Upper lobe of right lung (tissue), 1 donor: ENCODE results near the gene SLC17A7. TPM values are rescaled to one million over a fixed set of nuclear protein-coding genes. Genes with fewer than 3 reads are reported as not detected.
A peak's percentile ranks its signal among the peaks of the same experiment; 100 is the strongest.

Experiments
- ATAC-seq: fragments of 200-7000 bp; cut with Tn5 transposase; one replicate; pipeline ENCODE4 v1.9.1; 2020; ENCODE audit warnings: mild to moderate bottlenecking, moderate library complexity
- DNase-seq: peaks from one replicate; pipeline ENCODE4 v3.0.0-alpha.2; 2020
- H3K27ac ChIP-seq: fragments of 200-600 bp; one replicate; pipeline ENCODE4 v1.8.0; 2022
- H3K27me3 ChIP-seq: fragments of 200-600 bp; one replicate; pipeline ENCODE4 v1.8.0; 2022; ENCODE audit warnings: mild to moderate bottlenecking
- H3K36me3 ChIP-seq: fragments of 200-600 bp; one replicate; pipeline ENCODE4 v1.8.0; 2022
- H3K4me1 ChIP-seq: fragments of 200-600 bp; one replicate; pipeline ENCODE4 v1.8.0; 2022
- H3K4me3 ChIP-seq: fragments of 200-600 bp; one replicate; pipeline ENCODE4 v1.8.0; 2022; ENCODE audit warnings: mild to moderate bottlenecking
- H3K9me3 ChIP-seq: fragments of 200-600 bp; one replicate; pipeline ENCODE4 v1.8.0; 2022
- intact Hi-C: fragments of 100-400 bp; cut with DNase I; formaldehyde crosslinking; loops from one replicate; pipeline ENCODE4 v1.11.0; 2022
- long read RNA-seq: library from polyadenylated mRNA; unstranded; transcript quantifications from one replicate; pipeline ENCODE4 v2.0.0, GENCODE V29; 2021
- total RNA-seq: library from RNA; stranded (reverse); fragmentation: NEBNext Ultra II Directional; extraction: Animal tissue kit (Norgen Biotek cat#: 25700); gene quantifications from one replicate; pipeline ENCODE4 v1.2.1, GENCODE V29; 2021
- TF ChIP-seq, protein P1 (sequence below): fragments of 200-600 bp; IDR thresholded peaks from one replicate; pipeline ENCODE4 v1.8.0; 2022; ENCODE audit warnings: antibody characterized with exemption
- donor health status: DM: no; HTN: yes; CAD: no; lungs with severe emphysema.

The SLC17A7 gene
- 0.69 TPM for total RNA-seq
- long read RNA-seq: 0 reads

DNA sequence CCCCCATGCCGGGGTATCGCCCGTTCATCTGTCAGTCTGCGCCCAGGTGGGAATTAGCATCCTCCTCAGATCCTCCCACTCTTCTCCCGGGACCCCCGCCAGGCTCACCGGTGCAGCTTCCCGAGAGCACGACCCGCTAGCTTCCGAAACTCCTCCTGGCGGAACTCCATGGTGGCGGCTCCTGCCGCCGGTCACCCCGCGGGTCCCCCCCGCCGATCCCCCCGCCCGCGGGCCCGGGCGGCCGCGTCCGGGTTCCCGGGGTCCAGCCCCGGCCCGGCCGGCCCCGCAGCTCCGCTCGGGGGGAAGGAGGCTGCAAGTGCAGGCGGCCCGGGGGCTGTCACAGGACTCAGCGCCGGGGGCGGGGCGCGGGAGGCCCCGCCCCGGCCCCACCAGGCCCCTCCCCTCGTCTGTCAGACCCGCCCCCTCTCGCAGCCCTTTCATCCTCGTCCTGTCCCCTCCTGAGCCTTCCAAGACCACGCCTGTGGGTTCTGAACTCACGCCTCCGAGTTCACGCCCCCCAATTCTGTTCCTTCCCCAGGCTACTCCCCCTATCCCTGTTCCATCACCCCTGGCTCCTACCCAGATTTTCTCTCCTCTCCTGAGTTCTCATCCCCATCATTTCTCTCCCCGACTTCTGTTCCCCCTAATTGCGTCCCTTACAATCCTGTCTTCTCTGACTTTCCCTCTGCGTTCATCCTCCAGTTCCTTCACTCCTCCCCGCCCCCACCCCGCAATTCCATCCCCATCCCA is at the start of gene SLC17A7:
Gene SLC17A7 (minus strand): TSS at position 318 of the 750 bp plus-strand sequence. CDS start 148 bp downstream, at position 170.
- H3K4me1 ChIP-seq: peaks cover 4% of the 10 kb centered on the region
- intact Hi-C loops: loop anchor here (5.0 to 10.0 kb wide), 2 partner anchors 49 to 217 kb away; no protein-coding TSS in a partner anchor
- peak within 1 kb of the TSS; percentile 8 for H3K4me3 ChIP-seq
- DNase-seq: no peak
- peaks cover 50% of the 10 kb centered on the region for H3K27me3 ChIP-seq
- no peak within 1 kb of the TSS for H3K27ac ChIP-seq
- no peak for ATAC-seq
- no peaks in the 10 kb centered on the region for H3K36me3 ChIP-seq
- no peaks in the 10 kb centered on the region for H3K9me3 ChIP-seq
- TF ChIP-seq, protein P1, sequence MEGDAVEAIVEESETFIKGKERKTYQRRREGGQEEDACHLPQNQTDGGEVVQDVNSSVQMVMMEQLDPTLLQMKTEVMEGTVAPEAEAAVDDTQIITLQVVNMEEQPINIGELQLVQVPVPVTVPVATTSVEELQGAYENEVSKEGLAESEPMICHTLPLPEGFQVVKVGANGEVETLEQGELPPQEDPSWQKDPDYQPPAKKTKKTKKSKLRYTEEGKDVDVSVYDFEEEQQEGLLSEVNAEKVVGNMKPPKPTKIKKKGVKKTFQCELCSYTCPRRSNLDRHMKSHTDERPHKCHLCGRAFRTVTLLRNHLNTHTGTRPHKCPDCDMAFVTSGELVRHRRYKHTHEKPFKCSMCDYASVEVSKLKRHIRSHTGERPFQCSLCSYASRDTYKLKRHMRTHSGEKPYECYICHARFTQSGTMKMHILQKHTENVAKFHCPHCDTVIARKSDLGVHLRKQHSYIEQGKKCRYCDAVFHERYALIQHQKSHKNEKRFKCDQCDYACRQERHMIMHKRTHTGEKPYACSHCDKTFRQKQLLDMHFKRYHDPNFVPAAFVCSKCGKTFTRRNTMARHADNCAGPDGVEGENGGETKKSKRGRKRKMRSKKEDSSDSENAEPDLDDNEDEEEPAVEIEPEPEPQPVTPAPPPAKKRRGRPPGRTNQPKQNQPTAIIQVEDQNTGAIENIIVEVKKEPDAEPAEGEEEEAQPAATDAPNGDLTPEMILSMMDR: no peak

DNA sequence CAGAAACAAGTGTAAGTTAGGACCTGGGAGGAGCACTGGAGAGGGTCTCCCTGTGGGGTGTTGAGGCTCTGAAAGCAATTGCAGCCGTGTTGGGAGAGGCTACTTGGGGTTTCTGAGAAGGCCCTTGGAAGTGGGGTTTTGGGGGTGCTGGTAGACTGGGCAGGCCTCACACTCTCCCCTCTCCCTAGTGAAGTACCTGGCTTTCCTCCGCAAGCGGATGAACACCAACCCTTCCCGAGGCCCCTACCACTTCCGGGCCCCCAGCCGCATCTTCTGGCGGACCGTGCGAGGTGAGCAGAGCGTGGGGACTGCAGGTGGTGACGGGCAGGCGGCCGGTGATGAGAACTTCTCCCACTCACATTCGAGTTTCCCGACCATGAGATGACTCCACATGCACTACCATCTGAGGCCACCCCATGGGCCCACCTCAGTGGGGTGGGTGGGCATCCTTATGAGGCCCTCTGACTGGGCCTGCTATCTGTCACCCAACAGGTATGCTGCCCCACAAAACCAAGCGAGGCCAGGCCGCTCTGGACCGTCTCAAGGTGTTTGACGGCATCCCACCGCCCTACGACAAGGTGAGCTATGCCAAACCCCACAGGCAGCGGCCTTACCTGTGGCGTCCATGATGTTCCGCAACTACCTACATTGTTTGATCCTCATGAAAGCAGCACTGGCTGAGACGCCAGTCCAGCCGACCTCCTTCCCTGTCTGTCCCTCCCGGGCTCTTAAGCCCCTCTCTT is 49.1 kb upstream of the SLC17A7 start:
- ATAC-seq (no peak), DNase-seq (no peak)
- intact Hi-C loops: no loop called here
- Histone ChIP-seq H3K27ac (peak overlapping the region; percentile 97), H3K4me3 (peak overlapping the region; percentile 100), H3K27me3 (no peaks in the 10 kb centered on the region), H3K9me3 (no peaks in the 10 kb centered on the region), H3K36me3 (peaks cover 48% of the 10 kb centered on the region), H3K4me1 (peaks cover 27% of the 10 kb centered on the region)
- TF ChIP-seq, protein P1: no peak

DNA sequence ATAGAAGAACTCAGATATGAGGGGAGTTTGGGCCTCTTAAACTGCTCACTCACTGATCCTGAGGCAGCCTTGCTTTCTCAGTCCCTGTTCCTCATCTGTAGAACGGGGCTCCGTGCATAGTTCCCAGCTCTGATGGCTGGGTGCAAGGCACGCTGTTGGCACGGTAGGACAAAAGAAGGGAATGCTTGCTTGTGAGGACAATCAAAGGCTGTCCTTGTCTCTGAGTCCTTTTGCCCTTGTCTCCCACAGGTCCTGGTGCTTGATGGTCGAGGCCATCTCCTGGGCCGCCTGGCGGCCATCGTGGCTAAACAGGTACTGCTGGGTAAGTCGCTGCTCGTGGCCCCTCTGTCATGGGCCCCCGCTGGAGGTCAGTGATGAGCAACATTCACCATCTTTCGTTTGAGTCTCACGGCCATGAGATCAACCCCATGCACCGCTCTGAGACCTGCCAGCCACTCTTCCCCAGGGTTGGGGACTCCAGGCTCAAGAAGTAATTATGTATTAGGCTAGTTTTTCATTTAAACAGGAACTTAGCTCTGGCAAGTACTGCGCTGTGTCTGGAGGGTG is 48.4 kb upstream of the SLC17A7 start:
- no peaks in the 10 kb centered on the region for H3K27me3 ChIP-seq
- H3K4me1 ChIP-seq: peaks cover 22% of the 10 kb centered on the region
- no peak for ATAC-seq
- peak overlapping the region; percentile 97 for H3K27ac ChIP-seq
- TF ChIP-seq, protein P1: no peak
- intact Hi-C loops: no loop called here
- DNase-seq: no peak
- H3K9me3 ChIP-seq: no peaks in the 10 kb centered on the region
- peak overlapping the region; percentile 100 for H3K4me3 ChIP-seq
- H3K36me3 ChIP-seq: peaks cover 48% of the 10 kb centered on the region

DNA sequence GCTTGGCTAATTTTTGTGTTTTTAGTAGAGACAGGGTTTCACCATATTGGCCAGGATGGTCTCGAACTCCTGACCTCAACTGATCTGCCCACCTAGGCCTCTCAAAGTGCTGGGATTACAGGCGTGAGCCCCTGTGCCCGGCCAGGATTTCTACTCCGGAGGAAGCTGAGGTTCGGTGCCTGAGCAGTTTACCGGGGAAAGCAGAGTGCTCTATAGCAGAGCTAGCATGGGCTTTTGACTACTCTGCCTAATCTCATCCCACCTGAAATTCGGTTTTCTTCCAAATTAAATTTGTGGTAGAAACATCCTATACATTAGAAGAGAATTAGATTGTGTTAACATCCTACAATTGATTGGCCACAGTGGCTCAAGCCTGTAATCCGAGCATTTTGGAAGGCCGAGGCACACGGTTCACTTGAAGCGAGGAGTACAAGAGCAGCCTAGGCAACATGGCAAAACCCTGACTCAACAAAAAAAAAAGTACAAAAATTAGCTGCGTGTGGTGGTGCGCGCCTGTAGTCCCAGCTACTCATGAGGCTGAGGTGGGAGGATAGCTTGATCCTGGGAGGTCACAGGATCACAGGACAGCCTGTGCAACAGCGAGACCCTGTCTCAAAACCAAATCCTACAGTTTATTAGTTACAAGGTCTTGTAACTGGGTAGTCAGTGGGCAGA is 47.7 kb upstream of the SLC17A7 start:
- peaks cover 22% of the 10 kb centered on the region for H3K4me1 ChIP-seq
- no peaks in the 10 kb centered on the region for H3K27me3 ChIP-seq
- H3K9me3 ChIP-seq: no peaks in the 10 kb centered on the region
- peak overlapping the region; percentile 100 for H3K4me3 ChIP-seq
- TF ChIP-seq, protein P1: no peak
- ATAC-seq: no peak
- DNase-seq: no peak
- intact Hi-C loops: no loop called here
- peak overlapping the region; percentile 97 for H3K27ac ChIP-seq
- H3K36me3 ChIP-seq: peaks cover 48% of the 10 kb centered on the region

DNA sequence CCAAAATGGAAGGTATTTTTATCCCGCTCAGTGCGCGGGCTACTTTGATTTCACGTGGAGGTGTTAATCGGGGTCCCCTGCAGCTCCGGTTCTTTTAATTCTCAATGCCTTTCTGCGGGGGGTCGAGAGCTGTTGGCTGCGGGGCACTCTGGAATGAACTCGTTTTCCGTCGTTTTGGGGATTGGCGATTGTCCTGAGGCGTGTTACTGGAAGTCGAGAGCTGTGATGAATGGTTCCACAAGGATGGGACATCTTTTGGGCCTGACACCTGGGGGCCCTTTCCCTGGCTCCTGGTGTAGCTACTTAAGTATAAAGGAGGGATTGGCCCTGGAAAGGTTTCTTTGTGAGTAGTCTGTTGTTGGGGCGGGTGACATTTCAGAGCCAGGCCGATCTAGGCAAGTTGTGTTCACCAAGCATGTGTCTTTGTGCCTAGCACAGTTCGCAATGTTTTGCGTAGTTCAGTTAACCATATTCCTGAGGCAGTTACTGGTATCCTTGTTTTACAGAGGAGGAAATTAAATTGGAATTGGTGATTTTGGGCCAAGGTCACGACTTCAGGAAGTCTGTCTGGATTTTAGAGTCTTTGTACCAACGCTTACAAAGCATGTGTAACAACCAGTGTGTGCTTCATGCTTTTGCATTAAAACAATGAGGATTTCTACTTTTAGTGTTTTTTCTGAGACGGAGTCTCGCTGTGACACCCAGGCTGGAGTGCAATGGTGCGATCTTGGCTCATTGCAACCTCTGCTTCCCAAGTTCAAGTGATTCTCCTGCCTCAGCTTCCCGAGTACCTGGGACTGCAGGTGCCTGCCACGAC is 46.9 kb upstream of the SLC17A7 start:
- ATAC-seq (no peak), DNase-seq (no peak)
- TF ChIP-seq, protein P1: no peak
- Histone ChIP-seq H3K36me3 (peaks cover 47% of the 10 kb centered on the region), H3K4me1 (peaks cover 22% of the 10 kb centered on the region), H3K27me3 (no peaks in the 10 kb centered on the region), H3K27ac (peak overlapping the region; percentile 97), H3K4me3 (peak overlapping the region; percentile 100), H3K9me3 (no peaks in the 10 kb centered on the region)
- intact Hi-C loops: no loop called here
